NCI-H2107 treated with DMSO at 0.1 percent for 48 hours (cell line): ENCODE measurements around the gene AIRE.

ENCODE experiments used
- DNase-seq: peaks from one replicate; lab custom pipeline; 2025; ENCODE audit not compliant: unreplicated experiment; lab: John Stamatoyannopoulos, UW

The AIRE gene

GRCh38 chr21:44303490-44303981 lies 17.9 kb downstream of the AIRE start:
- no peak for DNase-seq

GRCh38 chr21:44304011-44304616 lies 18.4 kb downstream of the AIRE start:
- no peak for DNase-seq

GRCh38 chr21:44304877-44305293 lies 19.2 kb downstream of the AIRE start:
- DNase-seq: peak; percentile 42

- no peak for DNase-seq
Observed at GRCh38 chr21:44305691-44306090, 20.0 kb downstream of the AIRE start.

GRCh38 chr21:44306936-44307704 lies 21.4 kb downstream of the AIRE start:
- DNase-seq: no peak

GRCh38 chr21:44310628-44311507 lies 25.2 kb downstream of the AIRE start:
- no peak for DNase-seq

- no peak for DNase-seq
Observed at GRCh38 chr21:44312089-44312488, 26.4 kb downstream of the AIRE start.

- no peak for DNase-seq
Observed at GRCh38 chr21:44312716-44313115, 27.0 kb downstream of the AIRE start.

- no peak for DNase-seq
Observed at GRCh38 chr21:44313451-44313850, 27.8 kb downstream of the AIRE start.

GRCh38 chr21:44314128-44314527 lies 28.5 kb downstream of the AIRE start:
- DNase-seq: no peak

GRCh38 chr21:44314561-44314960 lies 28.9 kb downstream of the AIRE start:
- no peak for DNase-seq

- DNase-seq: no peak
Observed at GRCh38 chr21:44315691-44316203, 30.1 kb downstream of the AIRE start.

GRCh38 chr21:44316277-44316900 lies 30.7 kb downstream of the AIRE start:
- no peak for DNase-seq

- DNase-seq: no peak
Observed at GRCh38 chr21:44317241-44317782, 31.6 kb downstream of the AIRE start.

- DNase-seq: no peak
Observed at GRCh38 chr21:44317871-44318270, 32.2 kb downstream of the AIRE start.

- no peak for DNase-seq
Observed at GRCh38 chr21:44318489-44319285, 33.0 kb downstream of the AIRE start.

GRCh38 chr21:44319407-44320065 lies 33.9 kb downstream of the AIRE start:
- DNase-seq: no peak

- no peak for DNase-seq
Observed at GRCh38 chr21:44320847-44321246, 35.2 kb downstream of the AIRE start.

- DNase-seq: no peak
Observed at GRCh38 chr21:44321846-44322450, 36.3 kb downstream of the AIRE start.
